ENCODE data around the gene PPP4R3A.

The PPP4R3A gene

GRCh38 chr14:91519239-91520036 lies 9.3 kb upstream of the PPP4R3A start:
- H3K4me3 Mint-ChIP-seq, result no peak overlapping the region
- H3K36me3 Mint-ChIP-seq (ENCODE audit: insufficient read depth), result no peaks in the 10 kb centered on the region
- no peak for DNase-seq
- ATAC-seq (replicated peaks), result no peak
- no peaks in the 10 kb centered on the region for H3K9me3 Mint-ChIP-seq
- H3K4me1 Mint-ChIP-seq (ENCODE audit: low read depth in 2 of 2), result peaks cover 0 to 5% of the 10 kb centered on the region in 2 donors
- H3K27me3 Mint-ChIP-seq, result peaks cover 0 to 8% of the 10 kb centered on the region in 2 donors
- no peak overlapping the region for H3K27ac Mint-ChIP-seq

DNA sequence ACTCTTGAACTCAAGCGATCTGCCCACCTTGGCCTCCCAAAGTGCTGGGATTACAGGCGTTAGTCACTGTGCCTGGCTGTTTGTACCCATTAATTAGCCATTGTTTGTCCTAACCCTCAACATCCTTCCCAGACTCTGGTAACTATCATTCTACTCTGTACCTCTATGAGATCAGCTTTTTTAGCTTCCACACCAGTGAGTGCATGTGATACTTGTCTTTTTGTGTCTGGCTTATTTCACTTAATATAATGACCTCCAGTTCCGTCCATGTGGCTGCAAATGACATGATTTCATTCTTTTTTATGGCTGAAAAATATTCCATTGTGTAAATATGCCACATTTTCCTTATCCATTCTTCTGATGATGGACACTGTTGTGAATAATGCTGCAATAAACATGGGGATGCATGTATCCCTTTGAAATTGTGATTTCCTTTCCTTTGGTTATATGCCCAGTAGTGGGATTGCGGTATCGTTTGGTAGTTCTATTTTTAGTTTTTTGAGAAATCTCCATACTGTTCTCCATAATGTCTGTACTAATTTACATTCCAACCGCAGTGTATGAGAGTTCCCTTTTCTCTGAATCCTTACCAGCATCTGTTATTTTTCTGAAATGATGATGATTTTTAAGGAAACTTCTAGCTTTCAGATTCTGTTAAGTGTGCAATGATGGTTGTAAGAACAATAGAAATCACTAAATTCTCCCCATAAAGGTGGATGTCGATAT lies 6.7 kb upstream of the PPP4R3A start:
- DNase-seq (no peak), ATAC-seq (replicated peaks) (no peak)
- Mint-ChIP-seq H3K36me3 (ENCODE audit: insufficient read depth) (no peaks in the 10 kb centered on the region), H3K27ac (no peak overlapping the region), H3K4me3 (no peak overlapping the region), H3K27me3 (peaks cover 0 to 8% of the 10 kb centered on the region in 2 donors), H3K9me3 (no peaks in the 10 kb centered on the region), H3K4me1 (ENCODE audit: low read depth in 2 of 2) (no peaks in the 10 kb centered on the region)

DNA sequence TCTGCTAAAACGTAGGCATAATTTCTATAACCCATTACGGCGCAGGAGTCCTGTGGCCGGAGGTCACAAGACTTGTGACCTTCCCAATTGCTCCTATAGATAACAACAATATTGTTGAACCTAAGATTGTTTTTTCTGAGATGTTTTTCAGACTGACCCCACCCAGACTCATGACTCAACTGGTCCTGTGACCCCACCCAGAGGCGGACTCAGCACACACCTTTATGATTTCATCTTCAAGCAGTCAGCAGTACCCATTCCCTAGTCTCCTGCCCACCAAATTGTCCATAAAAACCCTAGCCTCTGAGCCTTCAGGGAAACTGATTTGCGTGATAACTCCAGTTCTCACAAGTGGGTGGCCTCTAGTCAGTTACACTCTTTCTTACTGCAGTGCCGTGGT lies 5.9 kb upstream of the PPP4R3A start:
- no peaks in the 10 kb centered on the region for H3K9me3 Mint-ChIP-seq
- ATAC-seq (replicated peaks) (no peak), DNase-seq (no peak)
- no peak overlapping the region for H3K27ac Mint-ChIP-seq
- peaks cover 2% of the 10 kb centered on the region in 2 donors for H3K4me1 Mint-ChIP-seq (ENCODE audit: low read depth in 2 of 2)
- H3K36me3 Mint-ChIP-seq (ENCODE audit: insufficient read depth), result peaks cover 5% of the 10 kb centered on the region
- H3K4me3 Mint-ChIP-seq, result no peak overlapping the region
- H3K27me3 Mint-ChIP-seq, result peaks cover 0 to 8% of the 10 kb centered on the region in 2 donors

DNA sequence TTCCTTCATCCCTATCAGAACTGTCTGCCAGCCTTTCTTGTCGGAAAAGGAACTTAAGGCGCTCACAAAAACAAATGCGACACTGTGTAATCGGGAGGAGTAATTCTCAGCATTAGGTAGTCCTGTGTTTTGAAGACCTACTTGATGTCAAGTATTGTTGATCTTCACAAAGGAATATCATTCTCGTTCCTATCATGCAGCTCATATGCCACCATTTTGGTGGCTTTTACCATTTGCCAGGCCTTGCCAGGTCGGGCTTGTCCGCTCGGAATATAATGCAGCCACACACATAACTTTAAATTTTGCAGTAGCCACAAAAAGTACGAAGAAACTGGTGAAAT lies 903 bp upstream of the PPP4R3A start:
- Mint-ChIP-seq H3K9me3 (no peaks in the 10 kb centered on the region), H3K27ac (peak overlapping the region; percentile 100), H3K27me3 (no peaks in the 10 kb centered on the region), H3K4me1 (ENCODE audit: low read depth in 2 of 2) (peaks cover 11 to 30% of the 10 kb centered on the region in 2 donors), H3K36me3 (ENCODE audit: insufficient read depth) (peaks cover 35% of the 10 kb centered on the region), H3K4me3 (peak overlapping the region; percentile 98 to 99)
- no peak for ATAC-seq (replicated peaks)
- no peak for DNase-seq

- H3K9me3 Mint-ChIP-seq, result no peaks in the 10 kb centered on the region
- no peaks in the 10 kb centered on the region for H3K27me3 Mint-ChIP-seq
- peak overlapping the region; percentile 98 to 99 for H3K4me3 Mint-ChIP-seq
- no peak for DNase-seq
- peaks cover 47% of the 10 kb centered on the region for H3K36me3 Mint-ChIP-seq (ENCODE audit: insufficient read depth)
- peak; percentile 47 for ATAC-seq (replicated peaks)
- peak overlapping the region; percentile 100 for H3K27ac Mint-ChIP-seq
- peaks cover 18 to 40% of the 10 kb centered on the region in 2 donors for H3K4me1 Mint-ChIP-seq (ENCODE audit: low read depth in 2 of 2)
Observed at GRCh38 chr14:91509878-91510170, 286 bp downstream of the PPP4R3A start.

GRCh38 chr14:91509083-91509877 lies 830 bp downstream of the PPP4R3A start:
- peak overlapping the region; percentile 98 to 99 for H3K4me3 Mint-ChIP-seq
- ATAC-seq (replicated peaks) (peak; percentile 12), DNase-seq (peak; percentile 26 to 32 (median 29))
- H3K9me3 Mint-ChIP-seq, result no peaks in the 10 kb centered on the region
- H3K27ac Mint-ChIP-seq, result peak overlapping the region; percentile 100
- H3K36me3 Mint-ChIP-seq (ENCODE audit: insufficient read depth), result peaks cover 53% of the 10 kb centered on the region
- H3K4me1 Mint-ChIP-seq (ENCODE audit: low read depth in 2 of 2), result peaks cover 20 to 45% of the 10 kb centered on the region in 2 donors
- H3K27me3 Mint-ChIP-seq, result no peaks in the 10 kb centered on the region

GRCh38 chr14:91508105-91508504 lies 2.0 kb downstream of the PPP4R3A start:
- H3K27ac Mint-ChIP-seq, result peak overlapping the region; percentile 100
- no peaks in the 10 kb centered on the region for H3K9me3 Mint-ChIP-seq
- H3K4me1 Mint-ChIP-seq (ENCODE audit: low read depth in 2 of 2), result peaks cover 27 to 53% of the 10 kb centered on the region in 2 donors
- H3K27me3 Mint-ChIP-seq, result no peaks in the 10 kb centered on the region
- peaks cover 65% of the 10 kb centered on the region for H3K36me3 Mint-ChIP-seq (ENCODE audit: insufficient read depth)
- DNase-seq (no peak), ATAC-seq (replicated peaks) (no peak)
- peak overlapping the region; percentile 98 to 99 for H3K4me3 Mint-ChIP-seq

- Mint-ChIP-seq H3K9me3 (no peaks in the 10 kb centered on the region), H3K36me3 (ENCODE audit: insufficient read depth) (peaks cover 80% of the 10 kb centered on the region), H3K4me1 (ENCODE audit: low read depth in 2 of 2) (peaks cover 33 to 59% of the 10 kb centered on the region in 2 donors), H3K4me3 (peak overlapping the region; percentile 66 to 75), H3K27ac (no peak overlapping the region), H3K27me3 (no peaks in the 10 kb centered on the region)
- DNase-seq (no peak), ATAC-seq (replicated peaks) (no peak)
Observed at GRCh38 chr14:91506226-91506625, 3.9 kb downstream of the PPP4R3A start.

- ATAC-seq (replicated peaks) (no peak), DNase-seq (no peak)
- H3K27me3 Mint-ChIP-seq, result no peaks in the 10 kb centered on the region
- peak overlapping the region in 1 of 2 donors; percentile 56 for H3K27ac Mint-ChIP-seq
- peak overlapping the region; percentile 43 to 55 for H3K4me3 Mint-ChIP-seq
- peaks cover 38 to 66% of the 10 kb centered on the region in 2 donors for H3K4me1 Mint-ChIP-seq (ENCODE audit: low read depth in 2 of 2)
- no peaks in the 10 kb centered on the region for H3K9me3 Mint-ChIP-seq
- peaks cover 81% of the 10 kb centered on the region for H3K36me3 Mint-ChIP-seq (ENCODE audit: insufficient read depth)
Observed at GRCh38 chr14:91503000-91503504, 7.1 kb downstream of the PPP4R3A start.

DNA sequence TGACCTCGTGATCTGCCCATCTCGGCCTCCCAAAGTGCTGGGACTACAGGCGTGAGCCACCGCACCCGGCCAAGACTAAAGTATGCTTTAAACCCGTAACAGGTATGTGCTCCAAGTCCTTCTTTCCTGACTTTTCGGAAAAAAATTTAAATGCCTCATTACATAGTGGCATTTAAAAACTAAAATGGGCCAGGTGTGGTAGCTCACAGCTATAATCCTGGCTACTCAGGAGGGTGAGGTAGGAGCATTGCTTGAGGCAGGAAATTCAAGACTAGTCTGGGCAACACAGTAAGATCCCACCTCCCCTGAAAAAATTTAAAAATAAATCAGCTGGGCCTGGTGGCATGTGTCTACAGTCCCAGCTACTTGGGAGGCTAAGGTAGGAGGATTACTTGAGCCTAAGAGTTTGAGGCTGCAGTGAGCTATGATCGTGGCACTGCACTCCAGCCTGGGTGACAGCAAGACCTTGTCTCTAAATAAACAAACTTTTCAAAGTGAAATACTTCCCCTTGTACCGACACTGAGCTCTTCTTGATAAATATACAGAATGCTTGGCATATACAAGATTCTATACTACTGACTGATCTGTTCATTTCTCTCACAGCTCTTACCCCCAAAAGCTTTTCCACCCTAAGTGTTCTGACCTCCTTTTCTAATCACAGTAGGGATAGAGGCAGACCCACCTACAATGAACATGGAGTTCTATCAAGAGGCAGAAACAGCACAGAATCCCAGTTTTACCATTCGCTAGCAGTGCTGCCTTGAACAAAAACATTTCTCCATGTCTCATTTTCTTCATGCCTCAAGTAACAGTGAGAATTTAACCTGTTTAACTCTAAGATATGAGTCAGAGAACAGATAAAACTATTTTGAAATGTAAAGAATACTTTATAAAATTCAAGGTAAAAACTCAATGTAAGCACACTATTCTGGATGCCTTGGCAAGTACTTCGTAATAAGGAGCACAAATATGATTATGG lies 7.9 kb downstream of the PPP4R3A start:
- H3K27ac Mint-ChIP-seq, result peak overlapping the region; percentile 56 to 90

DNA sequence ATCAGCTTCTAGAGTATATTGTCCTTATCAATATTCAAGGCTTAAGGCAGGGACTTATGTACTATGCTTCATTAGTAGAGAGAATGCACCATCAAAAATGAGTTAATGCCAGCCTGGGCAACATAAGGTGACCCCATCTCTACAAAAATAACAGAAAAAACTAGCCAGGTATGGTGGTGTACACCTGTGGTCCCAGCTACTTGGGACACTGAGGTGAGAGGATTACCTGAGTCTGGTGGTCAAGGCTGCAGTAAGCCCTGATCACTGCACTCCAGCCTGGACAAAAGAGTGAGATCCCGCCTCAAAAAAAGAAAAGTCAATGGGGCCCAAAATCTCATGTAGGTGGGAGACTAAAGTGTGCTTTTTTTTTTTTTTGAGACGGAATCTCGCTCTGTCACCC lies 8.8 kb downstream of the PPP4R3A start:
- H3K4me3 Mint-ChIP-seq, result peak overlapping the region in 1 of 2 donors; percentile 31
- DNase-seq (no peak), ATAC-seq (replicated peaks) (no peak)
- H3K9me3 Mint-ChIP-seq, result no peaks in the 10 kb centered on the region
- H3K36me3 Mint-ChIP-seq (ENCODE audit: insufficient read depth), result peaks cover 79% of the 10 kb centered on the region
- H3K27me3 Mint-ChIP-seq, result no peaks in the 10 kb centered on the region
- H3K4me1 Mint-ChIP-seq (ENCODE audit: low read depth in 2 of 2), result peaks cover 51 to 72% of the 10 kb centered on the region in 2 donors
- H3K27ac Mint-ChIP-seq, result peak overlapping the region in 1 of 2 donors; percentile 56

More for the DNA sequence above, 7.9 kb downstream of the PPP4R3A start:
- no peaks in the 10 kb centered on the region for H3K9me3 Mint-ChIP-seq
- peak overlapping the region; percentile 10 to 47 for H3K4me3 Mint-ChIP-seq
- H3K27me3 Mint-ChIP-seq, result no peaks in the 10 kb centered on the region
- peaks cover 85% of the 10 kb centered on the region for H3K36me3 Mint-ChIP-seq (ENCODE audit: insufficient read depth)
- DNase-seq (no peak), ATAC-seq (replicated peaks) (no peak)
- peaks cover 46 to 70% of the 10 kb centered on the region in 2 donors for H3K4me1 Mint-ChIP-seq (ENCODE audit: low read depth in 2 of 2)

- peak overlapping the region; percentile 42 to 62 for H3K4me3 Mint-ChIP-seq
- peaks cover 60 to 79% of the 10 kb centered on the region in 2 donors for H3K4me1 Mint-ChIP-seq (ENCODE audit: low read depth in 2 of 2)
- peaks cover 53% of the 10 kb centered on the region for H3K36me3 Mint-ChIP-seq (ENCODE audit: insufficient read depth)
- H3K27ac Mint-ChIP-seq, result peak overlapping the region; percentile 29 to 62
- ATAC-seq (replicated peaks) (no peak), DNase-seq (no peak)
- H3K9me3 Mint-ChIP-seq, result no peaks in the 10 kb centered on the region
- no peaks in the 10 kb centered on the region for H3K27me3 Mint-ChIP-seq
Observed at GRCh38 chr14:91496790-91497189, 13.3 kb downstream of the PPP4R3A start.
